Calu3 (cell line): Measurements from ENCODE around the gene CFAP20DC. TPM values are rescaled to one million over a fixed set of nuclear protein-coding genes. Genes with fewer than 3 reads are reported as not detected.

ENCODE experiments used
- BruUV-seq: library from RNA; stranded (reverse); fragments of 400-500 nt; replicated peaks from 2 replicates; lab custom pipeline; 2021; lab: Mats Ljungman, UMichigan
- CTCF ChIA-PET: fragments of 300-600 bp; sonication (Branson Sonifier 250); formaldehyde crosslinking; loops from one replicate; lab custom pipeline; 2022; ENCODE audit warnings: antibody characterized with exemption; lab: Charles Lee
- DNase-seq: peaks from one replicate; pipeline ENCODE4 v3.0.0; 2022
- H3K27ac Mint-ChIP-seq: one replicate; pipeline ENCODE4 v1.8.0; 2022; ENCODE audit warnings: mixed read lengths; ENCODE audit not compliant: unreplicated experiment
- H3K27me3 Mint-ChIP-seq: one replicate; pipeline ENCODE4 v1.8.0; 2022; ENCODE audit warnings: mixed read lengths; ENCODE audit not compliant: unreplicated experiment
- H3K36me3 Mint-ChIP-seq: one replicate; pipeline ENCODE4 v1.8.0; 2022; ENCODE audit warnings: mild to moderate bottlenecking, moderate library complexity, mixed read lengths; ENCODE audit not compliant: insufficient read depth, unreplicated experiment
- H3K4me1 Mint-ChIP-seq: one replicate; pipeline ENCODE4 v1.8.0; 2022; ENCODE audit warnings: mild to moderate bottlenecking, low read depth, mixed read lengths; ENCODE audit not compliant: unreplicated experiment
- H3K4me3 Mint-ChIP-seq: one replicate; pipeline ENCODE4 v1.8.0; 2022; ENCODE audit warnings: mild to moderate bottlenecking, low read depth, moderate library complexity, mixed read lengths; ENCODE audit not compliant: unreplicated experiment
- H3K9me3 Mint-ChIP-seq: one replicate; pipeline ENCODE4 v1.8.0; 2022; ENCODE audit warnings: low read depth, mixed read lengths; ENCODE audit not compliant: unreplicated experiment
- intact Hi-C: fragments of 100-400 bp; cut with micrococcal nuclease; formaldehyde crosslinking; loops from one replicate; pipeline ENCODE4 v1.10.0; 2022; ENCODE audit not compliant: unreplicated experiment
- total RNA-seq: library from RNA; stranded (reverse); gene quantifications from 2 replicates; pipeline ENCODE4 v1.2.3, GENCODE V29; 2022
- TF ChIP-seq, protein P1 (sequence below): fragments of 200-600 bp; IDR thresholded peaks from one replicate; pipeline ENCODE4 v1.8.0; 2022; ENCODE audit warnings: antibody characterized with exemption; ENCODE audit not compliant: unreplicated experiment

CFAP20DC gene
- total RNA-seq, 1 experiment from 2014 or later, result 5.8 TPM

DNA sequence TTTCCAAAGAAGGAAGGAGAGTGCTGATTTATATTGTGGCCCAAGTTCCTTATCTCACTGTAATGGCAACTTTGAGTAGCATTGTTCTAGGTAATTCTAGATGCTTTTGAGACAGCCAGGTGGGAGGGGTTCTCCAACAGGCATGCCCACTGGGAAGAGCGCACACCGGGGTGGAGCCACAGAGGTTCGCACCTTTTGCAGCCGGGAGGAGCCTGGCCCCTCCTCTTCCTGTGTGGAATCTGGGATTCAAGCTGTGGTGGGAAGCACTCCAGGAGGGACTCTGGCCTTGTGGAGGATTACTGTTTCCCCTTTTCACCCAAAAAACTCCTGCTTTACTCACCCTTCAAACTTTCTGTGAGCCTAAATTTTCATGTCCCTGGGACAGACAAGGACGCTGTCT, 53.1 kb downstream of the CFAP20DC start:
- H3K36me3 Mint-ChIP-seq, result peaks cover 7% of the 10 kb centered on the region
- H3K4me1 Mint-ChIP-seq, result peaks cover 42% of the 10 kb centered on the region
- no TSS peak for BruUV-seq
- intact Hi-C loops, result loop anchor here (10.0 kb wide), 5 partner anchors 172 to 858 kb away; no protein-coding TSS in a partner anchor
- no peaks in the 10 kb centered on the region for H3K27me3 Mint-ChIP-seq
- TF ChIP-seq, protein P1, sequence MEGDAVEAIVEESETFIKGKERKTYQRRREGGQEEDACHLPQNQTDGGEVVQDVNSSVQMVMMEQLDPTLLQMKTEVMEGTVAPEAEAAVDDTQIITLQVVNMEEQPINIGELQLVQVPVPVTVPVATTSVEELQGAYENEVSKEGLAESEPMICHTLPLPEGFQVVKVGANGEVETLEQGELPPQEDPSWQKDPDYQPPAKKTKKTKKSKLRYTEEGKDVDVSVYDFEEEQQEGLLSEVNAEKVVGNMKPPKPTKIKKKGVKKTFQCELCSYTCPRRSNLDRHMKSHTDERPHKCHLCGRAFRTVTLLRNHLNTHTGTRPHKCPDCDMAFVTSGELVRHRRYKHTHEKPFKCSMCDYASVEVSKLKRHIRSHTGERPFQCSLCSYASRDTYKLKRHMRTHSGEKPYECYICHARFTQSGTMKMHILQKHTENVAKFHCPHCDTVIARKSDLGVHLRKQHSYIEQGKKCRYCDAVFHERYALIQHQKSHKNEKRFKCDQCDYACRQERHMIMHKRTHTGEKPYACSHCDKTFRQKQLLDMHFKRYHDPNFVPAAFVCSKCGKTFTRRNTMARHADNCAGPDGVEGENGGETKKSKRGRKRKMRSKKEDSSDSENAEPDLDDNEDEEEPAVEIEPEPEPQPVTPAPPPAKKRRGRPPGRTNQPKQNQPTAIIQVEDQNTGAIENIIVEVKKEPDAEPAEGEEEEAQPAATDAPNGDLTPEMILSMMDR, result no peak
- no peak for DNase-seq
- H3K4me3 Mint-ChIP-seq, result no peak overlapping the region
- CTCF ChIA-PET, result interaction anchor here (0.5 to 2.9 kb wide), 3 partner anchors 21 to 58 kb away, joined by 3 to 21 read pairs (median 10); no protein-coding TSS in a partner anchor
- no peaks in the 10 kb centered on the region for H3K9me3 Mint-ChIP-seq
- no peak overlapping the region for H3K27ac Mint-ChIP-seq

DNA sequence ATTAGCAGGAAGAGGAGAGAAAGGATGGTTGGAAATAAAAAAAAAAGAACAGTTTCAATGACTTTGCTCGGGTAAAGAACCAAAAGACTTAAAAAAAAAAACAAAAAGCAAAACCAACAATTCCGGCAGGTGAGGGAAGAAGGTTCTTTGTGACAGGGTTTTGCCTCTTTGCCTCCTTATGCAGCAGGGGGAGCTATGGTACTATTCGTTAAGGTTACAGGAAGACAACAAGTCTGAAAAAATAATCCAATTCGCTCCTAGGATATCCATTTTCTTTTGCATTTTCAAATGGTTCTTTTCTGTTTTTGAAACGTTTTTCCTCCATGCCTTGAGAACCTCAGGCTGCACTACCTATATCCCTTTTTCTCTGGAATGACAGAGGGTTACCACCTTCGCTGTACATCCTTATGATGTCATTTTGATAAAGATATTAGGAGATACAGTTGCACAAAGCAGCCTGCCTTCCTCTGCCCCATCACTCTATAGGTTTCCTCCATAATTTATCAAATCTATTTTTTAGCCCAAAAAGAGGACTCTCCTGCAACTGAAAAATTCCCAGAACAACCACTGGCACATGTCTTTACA, 55.0 kb downstream of the CFAP20DC start:
- CTCF ChIA-PET, result interaction anchor here (0.7 to 1.7 kb wide), 5 partner anchors 23 to 170 kb away, joined by 3 to 12 read pairs (median 6); no protein-coding TSS in a partner anchor
- intact Hi-C loops, result loop anchor here (1.0 to 10.0 kb wide), 6 partner anchors 58 to 860 kb away; no protein-coding TSS in a partner anchor
- DNase-seq, result peak; percentile 69
- BruUV-seq, result no TSS peak
- TF ChIP-seq, protein P1, result peak; percentile 42
- no peak overlapping the region for H3K4me3 Mint-ChIP-seq
- peak overlapping the region; percentile 75 for H3K27ac Mint-ChIP-seq
- H3K27me3 Mint-ChIP-seq, result no peaks in the 10 kb centered on the region
- H3K36me3 Mint-ChIP-seq, result peaks cover 7% of the 10 kb centered on the region
- H3K9me3 Mint-ChIP-seq, result no peaks in the 10 kb centered on the region
- H3K4me1 Mint-ChIP-seq, result peaks cover 33% of the 10 kb centered on the region

DNA sequence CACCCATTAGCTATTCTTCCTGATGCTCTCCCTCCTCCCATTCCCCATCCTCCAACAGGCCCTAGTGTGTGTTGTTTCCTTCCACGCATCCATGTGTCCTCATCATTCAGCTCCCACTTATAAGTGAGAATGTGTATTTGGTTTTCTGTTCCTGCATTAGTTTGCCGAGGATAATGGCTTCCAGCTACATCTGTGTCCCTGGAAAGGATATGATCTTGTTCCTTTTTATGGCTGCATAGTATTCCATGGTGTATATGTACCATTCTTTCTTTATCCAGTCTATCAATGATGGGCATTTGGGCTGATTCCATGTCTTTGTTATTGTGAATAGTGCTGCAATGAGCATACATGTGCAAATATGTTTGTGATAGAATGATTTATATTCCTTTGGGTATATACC, 56.3 kb downstream of the CFAP20DC start:
- peaks cover 24% of the 10 kb centered on the region for H3K4me1 Mint-ChIP-seq
- no TSS peak for BruUV-seq
- intact Hi-C loops, result loop anchor here (10.0 kb wide), 5 partner anchors 169 to 861 kb away; no protein-coding TSS in a partner anchor
- CTCF ChIA-PET, result no interaction called here
- peaks cover 3% of the 10 kb centered on the region for H3K36me3 Mint-ChIP-seq
- TF ChIP-seq, protein P1, result no peak
- DNase-seq, result no peak
- H3K27me3 Mint-ChIP-seq, result no peaks in the 10 kb centered on the region
- H3K9me3 Mint-ChIP-seq, result no peaks in the 10 kb centered on the region
- H3K4me3 Mint-ChIP-seq, result no peak overlapping the region
- no peak overlapping the region for H3K27ac Mint-ChIP-seq

DNA sequence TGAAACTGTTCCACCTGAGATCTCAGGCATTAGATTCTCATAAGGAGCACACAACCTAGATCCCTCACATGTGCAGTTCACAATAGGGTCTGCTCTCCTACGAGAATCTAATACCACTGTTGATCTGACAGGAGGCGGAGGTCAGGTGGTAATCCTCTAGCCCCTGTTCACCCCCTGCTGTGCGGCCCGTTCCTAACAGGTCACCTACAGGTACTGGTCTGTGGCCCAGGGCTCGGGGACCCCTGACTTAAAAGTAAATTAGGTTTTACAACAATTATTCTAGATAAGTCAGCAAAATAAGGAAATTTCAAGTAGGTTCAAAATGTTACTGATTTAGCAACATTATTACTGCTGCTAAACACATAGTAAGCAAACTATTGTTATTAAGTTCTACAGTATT, 58.2 kb downstream of the CFAP20DC start:
- no peak for DNase-seq
- intact Hi-C loops, result loop anchor here (10.0 kb wide), 5 partner anchors 167 to 863 kb away; no protein-coding TSS in a partner anchor
- H3K9me3 Mint-ChIP-seq, result peaks cover 2% of the 10 kb centered on the region
- H3K27ac Mint-ChIP-seq, result no peak overlapping the region
- H3K36me3 Mint-ChIP-seq, result no peaks in the 10 kb centered on the region
- no peaks in the 10 kb centered on the region for H3K27me3 Mint-ChIP-seq
- CTCF ChIA-PET, result no interaction called here
- no peak overlapping the region for H3K4me3 Mint-ChIP-seq
- BruUV-seq, result no TSS peak
- H3K4me1 Mint-ChIP-seq, result peaks cover 10% of the 10 kb centered on the region
- TF ChIP-seq, protein P1, result no peak
